ENCODE measurements around the gene PLN. TPM values are rescaled to one million over a fixed set of nuclear protein-coding genes. Genes with fewer than 3 reads are reported as not detected.
A peak's percentile ranks its signal among the peaks of the same experiment; 100 is the strongest.

The PLN gene
- total RNA-seq, 5 donors from 2014 or later (not counting 1 experiment from before 2014, with no cell fraction given), result 0.13 to 0.23 TPM; not detected in 3

DNA sequence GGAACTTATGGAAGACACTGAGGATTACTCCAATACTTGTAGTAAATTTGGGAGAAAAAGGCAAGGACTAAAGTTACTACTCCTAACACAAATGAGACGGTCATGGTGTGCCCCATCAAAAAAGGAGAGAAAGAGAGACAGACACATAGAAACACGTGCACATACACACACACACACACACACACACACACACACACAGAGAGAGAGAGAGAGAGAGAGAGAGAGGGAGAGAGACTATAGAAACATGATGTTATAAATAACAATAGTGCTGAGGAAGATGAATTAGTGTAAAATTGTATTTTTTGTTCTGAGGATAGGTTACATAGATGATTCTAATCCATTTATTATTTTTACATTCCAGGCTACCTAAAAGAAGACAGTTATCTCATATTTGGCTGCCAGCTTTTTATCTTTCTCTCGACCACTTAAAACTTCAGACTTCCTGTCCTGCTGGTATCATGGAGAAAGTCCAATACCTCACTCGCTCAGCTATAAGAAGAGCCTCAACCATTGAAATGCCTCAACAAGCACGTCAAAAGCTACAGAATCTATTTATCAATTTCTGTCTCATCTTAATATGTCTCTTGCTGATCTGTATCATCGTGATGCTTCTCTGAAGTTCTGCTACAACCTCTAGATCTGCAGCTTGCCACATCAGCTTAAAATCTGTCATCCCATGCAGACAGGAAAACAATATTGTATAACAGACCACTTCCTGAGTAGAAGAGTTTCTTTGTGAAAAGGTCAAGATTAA is 10.5 kb downstream of the PLN start:
- peaks cover 48 to 60% (median 60%) of the 10 kb centered on the region in 3 donors for H3K4me1 Mint-ChIP-seq
- Histone ChIP-seq H3K27ac (ENCODE audit: low read length) (peak overlapping the region; percentile 88), H3K36me3 (ENCODE audit: control insufficient read depth in 2 of 2, extremely low read depth in 1 of 2, insufficient read depth in 1 of 2, low read length in 1 of 2) (peaks cover 0 to 11% of the 10 kb centered on the region in 2 donors), H3K4me1 (ENCODE audit: control insufficient read depth in 1 of 2, extremely low read depth in 1 of 2, insufficient read depth in 2 of 2, low read length in 2 of 2) (peaks cover 9 to 15% of the 10 kb centered on the region in 2 experiments), H3K27me3 (replicated peaks in 1 of 2; ENCODE audit: control insufficient read depth in 2 of 2, extremely low read depth in 1 of 2, insufficient read depth in 2 of 2, low read length in 1 of 2) (no peaks in the 10 kb centered on the region), H3K4me3 (ENCODE audit: control insufficient read depth in 1 of 2, extremely low read depth in 1 of 2, low read length in 1 of 2) (peak overlapping the region in 1 of 2 donors; percentile 25), H3K9me3 (no peaks in the 10 kb centered on the region)
- ATAC-seq (replicated peaks in 1 of 4) (peak; percentile 94 to 98 (median 98)), DNase-seq (peak in 25 of 35 experiments; percentile 7 to 72 (median 25))
- POLR2A ChIA-PET, result interaction anchor here (0.6 to 0.7 kb wide), 3 partner anchors 16 to 385 kb away, joined by 3 to 5 read pairs (median 3); no protein-coding TSS in a partner anchor
- CTCF ChIA-PET, result interaction anchor here (0.6 to 1.0 kb wide), 7 partner anchors 12 to 868 kb away, joined by 3 to 6 read pairs (median 3); no protein-coding TSS in a partner anchor
- peak overlapping the region; percentile 99 for H3K27ac Mint-ChIP-seq
- WGBS (ENCODE audit: insufficient coverage), result 0% methylated on average over 4 of the region's 6 CpGs
- H3K4me3 Mint-ChIP-seq, result peak overlapping the region; percentile 67 to 77 (median 74)
- H3K27me3 Mint-ChIP-seq, result no peaks in the 10 kb centered on the region
- peaks cover 22% of the 10 kb centered on the region for H3K36me3 Mint-ChIP-seq
- H3K9me3 Mint-ChIP-seq, result no peaks in the 10 kb centered on the region

DNA sequence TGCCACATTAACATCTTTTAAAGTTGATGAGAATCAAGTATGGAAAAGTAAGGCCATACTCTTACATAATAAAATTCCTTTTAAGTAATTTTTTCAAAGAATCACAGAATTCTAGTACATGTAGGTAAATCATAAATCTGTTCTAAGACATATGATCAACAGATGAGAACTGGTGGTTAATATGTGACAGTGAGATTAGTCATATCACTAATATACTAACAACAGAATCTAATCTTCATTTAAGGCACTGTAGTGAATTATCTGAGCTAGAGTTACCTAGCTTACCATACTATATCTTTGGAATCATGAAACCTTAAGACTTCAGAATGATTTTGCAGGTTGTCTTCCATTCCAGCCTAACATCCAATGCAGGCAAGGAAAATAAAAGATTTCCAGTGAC is 11.6 kb downstream of the PLN start:
- H3K4me3 ChIP-seq (ENCODE audit: control insufficient read depth in 1 of 2, extremely low read depth in 1 of 2, low read length in 1 of 2), result no peak overlapping the region
- no peaks in the 10 kb centered on the region for H3K27me3 ChIP-seq (replicated peaks in 1 of 2; ENCODE audit: control insufficient read depth in 2 of 2, extremely low read depth in 1 of 2, insufficient read depth in 2 of 2, low read length in 1 of 2)
- ChIA-PET POLR2A (interaction anchor here in 1 of 2 donors (0.6 kb wide), 1 partner anchor 15 kb away, joined by 7 read pairs; no protein-coding TSS in a partner anchor), CTCF (interaction anchor here (0.7 to 1.6 kb wide), 3 partner anchors 57 to 551 kb away, joined by 3 to 4 read pairs (median 4); no protein-coding TSS in a partner anchor)
- ATAC-seq (replicated peaks in 1 of 4) (no peak), DNase-seq (no peak)
- Mint-ChIP-seq H3K4me3 (peak overlapping the region in 1 of 3 donors; percentile 6), H3K36me3 (peaks cover 20% of the 10 kb centered on the region), H3K27ac (peak overlapping the region; percentile 99), H3K27me3 (no peaks in the 10 kb centered on the region), H3K9me3 (no peaks in the 10 kb centered on the region), H3K4me1 (peaks cover 44 to 57% (median 56%) of the 10 kb centered on the region in 3 donors)
- H3K4me1 ChIP-seq (ENCODE audit: control insufficient read depth in 1 of 2, extremely low read depth in 1 of 2, insufficient read depth in 2 of 2, low read length in 2 of 2), result peaks cover 9 to 15% of the 10 kb centered on the region in 2 experiments
- H3K36me3 ChIP-seq (ENCODE audit: control insufficient read depth in 2 of 2, extremely low read depth in 1 of 2, insufficient read depth in 1 of 2, low read length in 1 of 2), result peaks cover 0 to 8% of the 10 kb centered on the region in 2 donors
- peak overlapping the region; percentile 88 for H3K27ac ChIP-seq (ENCODE audit: low read length)
- H3K9me3 ChIP-seq, result no peaks in the 10 kb centered on the region

DNA sequence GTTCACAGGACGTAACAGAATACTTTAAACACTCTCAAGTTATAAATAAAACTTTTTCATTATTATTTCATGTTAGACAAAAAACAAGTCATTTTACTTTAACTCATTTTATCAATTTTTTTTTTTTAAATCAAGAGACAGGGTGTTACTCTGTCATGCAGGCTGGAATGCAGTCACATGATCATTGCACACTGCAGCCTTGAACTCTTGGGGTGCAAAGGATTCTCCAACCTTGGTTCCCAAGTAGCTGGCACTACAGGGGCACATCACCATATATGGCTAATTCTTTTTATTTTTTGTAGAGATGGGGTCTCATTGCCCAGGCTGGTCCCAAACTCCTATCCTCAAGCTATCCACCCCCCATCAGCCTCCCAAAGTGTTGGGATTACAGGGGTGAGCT is 14.2 kb downstream of the PLN start:
- WGBS (ENCODE audit: insufficient coverage), result no CpG with 5 or more reads among the region's 1 CpG
- Mint-ChIP-seq H3K27me3 (no peaks in the 10 kb centered on the region), H3K9me3 (no peaks in the 10 kb centered on the region), H3K36me3 (peaks cover 10% of the 10 kb centered on the region), H3K4me1 (peaks cover 46 to 58% (median 58%) of the 10 kb centered on the region in 3 donors), H3K27ac (peak overlapping the region; percentile 44 to 55), H3K4me3 (no peak overlapping the region)
- CTCF ChIA-PET, result no interaction called here
- Histone ChIP-seq H3K4me3 (ENCODE audit: control insufficient read depth in 1 of 2, extremely low read depth in 1 of 2, low read length in 1 of 2) (no peak overlapping the region), H3K27me3 (replicated peaks in 1 of 2; ENCODE audit: control insufficient read depth in 2 of 2, extremely low read depth in 1 of 2, insufficient read depth in 2 of 2, low read length in 1 of 2) (no peaks in the 10 kb centered on the region), H3K4me1 (ENCODE audit: control insufficient read depth in 1 of 2, extremely low read depth in 1 of 2, insufficient read depth in 2 of 2, low read length in 2 of 2) (peaks cover 11 to 15% of the 10 kb centered on the region in 2 experiments), H3K27ac (ENCODE audit: low read length) (no peak overlapping the region), H3K9me3 (no peaks in the 10 kb centered on the region), H3K36me3 (ENCODE audit: control insufficient read depth in 2 of 2, extremely low read depth in 1 of 2, insufficient read depth in 1 of 2, low read length in 1 of 2) (peaks cover 0 to 10% of the 10 kb centered on the region in 2 donors)
- POLR2A ChIA-PET, result no interaction called here
- ATAC-seq (replicated peaks in 1 of 4), result no peak
- no peak for DNase-seq

DNA sequence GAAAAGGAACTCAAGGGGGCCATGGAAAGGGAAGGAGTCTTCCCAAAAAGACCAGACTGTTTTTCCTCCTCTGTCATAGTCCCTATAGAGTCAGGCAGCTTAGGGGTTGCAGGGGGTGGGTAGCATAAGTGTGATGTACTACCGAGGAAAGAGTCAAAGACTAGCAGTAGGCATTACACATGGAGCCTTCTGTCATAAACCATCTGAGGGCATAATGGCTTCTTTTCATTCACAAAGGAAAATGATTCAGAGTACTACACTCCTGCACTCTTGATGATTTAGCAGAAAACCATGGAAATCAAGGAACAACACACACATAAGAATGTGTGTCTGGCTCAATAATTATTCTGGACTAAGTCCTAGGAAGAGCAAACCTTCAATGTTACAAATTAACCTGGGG is 14.9 kb downstream of the PLN start:
- CTCF ChIA-PET, result interaction anchor here in 1 of 2 donors (1.2 kb wide), 1 partner anchor 215 kb away, joined by 3 read pairs; no protein-coding TSS in a partner anchor

DNA sequence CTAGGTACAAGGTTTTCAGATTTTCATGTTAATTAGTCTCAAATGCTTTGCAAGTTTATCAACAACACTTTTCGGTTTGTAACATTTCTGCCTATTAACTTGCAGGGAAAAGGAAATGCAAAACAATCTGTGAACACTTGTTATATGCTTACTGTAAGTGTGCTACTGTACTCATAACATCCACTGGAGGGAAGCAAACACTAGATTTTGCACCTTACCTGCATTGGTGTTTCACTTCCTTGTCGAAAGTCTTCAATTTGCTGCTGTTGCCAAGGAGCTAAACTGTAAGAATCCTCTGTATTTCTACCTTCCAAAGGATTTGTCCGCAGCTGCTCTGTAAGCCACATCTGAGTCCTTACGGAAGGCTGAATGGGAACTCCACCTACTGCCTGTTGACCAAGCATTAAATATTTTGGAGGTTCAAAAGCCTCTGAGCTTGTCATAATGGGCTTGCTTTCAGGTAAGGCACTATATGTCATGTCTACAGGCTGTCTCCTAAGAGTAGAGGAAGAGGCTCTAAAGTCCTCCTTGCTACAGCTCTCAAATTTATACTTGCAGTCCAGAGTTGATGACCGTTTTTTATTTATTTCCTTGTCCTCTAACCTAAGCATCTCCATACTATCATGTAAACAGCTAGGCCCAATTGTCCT is 17.3 kb downstream of the PLN start:
- peaks cover 42 to 51% (median 50%) of the 10 kb centered on the region in 3 donors for H3K4me1 Mint-ChIP-seq
- 57% methylated on average over 2 of the region's 5 CpGs for WGBS (ENCODE audit: insufficient coverage)
- peak in 16 of 35 experiments; percentile 4 to 77 (median 19) for DNase-seq

More for the DNA sequence above, 14.9 kb downstream of the PLN start:
- DNase-seq (no peak), ATAC-seq (replicated peaks in 1 of 4) (no peak)
- Mint-ChIP-seq H3K4me1 (peaks cover 47 to 58% (median 58%) of the 10 kb centered on the region in 3 donors), H3K36me3 (peaks cover 10% of the 10 kb centered on the region), H3K27ac (peak overlapping the region; percentile 44 to 55), H3K4me3 (no peak overlapping the region), H3K27me3 (no peaks in the 10 kb centered on the region), H3K9me3 (no peaks in the 10 kb centered on the region)
- Histone ChIP-seq H3K9me3 (no peaks in the 10 kb centered on the region), H3K4me3 (ENCODE audit: control insufficient read depth in 1 of 2, extremely low read depth in 1 of 2, low read length in 1 of 2) (no peak overlapping the region), H3K36me3 (ENCODE audit: control insufficient read depth in 2 of 2, extremely low read depth in 1 of 2, insufficient read depth in 1 of 2, low read length in 1 of 2) (peaks cover 0 to 10% of the 10 kb centered on the region in 2 donors), H3K27ac (ENCODE audit: low read length) (no peak overlapping the region), H3K27me3 (replicated peaks in 1 of 2; ENCODE audit: control insufficient read depth in 2 of 2, extremely low read depth in 1 of 2, insufficient read depth in 2 of 2, low read length in 1 of 2) (no peaks in the 10 kb centered on the region), H3K4me1 (ENCODE audit: control insufficient read depth in 1 of 2, extremely low read depth in 1 of 2, insufficient read depth in 2 of 2, low read length in 2 of 2) (peaks cover 8 to 9% of the 10 kb centered on the region in 2 experiments)
- POLR2A ChIA-PET, result interaction anchor here (0.6 kb wide), 2 partner anchors 10 to 175 kb away, joined by 3 to 4 read pairs; no protein-coding TSS in a partner anchor
- no CpG with 5 or more reads among the region's 1 CpG for WGBS (ENCODE audit: insufficient coverage)

More for the DNA sequence above, 17.3 kb downstream of the PLN start:
- ChIA-PET POLR2A (interaction anchor here (0.6 to 1.4 kb wide), 4 partner anchors 107 to 237 kb away, joined by 3 to 6 read pairs (median 4); no protein-coding TSS in a partner anchor), CTCF (interaction anchor here (0.5 to 2.3 kb wide), 73 partner anchors 8 to 1082 kb away, joined by 3 to 26 read pairs (median 4); partner anchors contain the start of genes ASF1A (in 1 of the 2), CEP85L (in 1 of the 2), FAM184A (in 1 of the 2) and PLN (in 1 of the 2))
- Mint-ChIP-seq H3K36me3 (peaks cover 10% of the 10 kb centered on the region), H3K27me3 (no peaks in the 10 kb centered on the region), H3K9me3 (no peaks in the 10 kb centered on the region), H3K27ac (peak overlapping the region; percentile 62 to 83), H3K4me3 (no peak overlapping the region)
- H3K27ac ChIP-seq (ENCODE audit: low read length), result peak overlapping the region; percentile 48
- peaks cover 0 to 10% of the 10 kb centered on the region in 2 donors for H3K36me3 ChIP-seq (ENCODE audit: control insufficient read depth in 2 of 2, extremely low read depth in 1 of 2, insufficient read depth in 1 of 2, low read length in 1 of 2)
- no peak overlapping the region for H3K4me3 ChIP-seq (ENCODE audit: control insufficient read depth in 1 of 2, extremely low read depth in 1 of 2, low read length in 1 of 2)
- no peaks in the 10 kb centered on the region for H3K27me3 ChIP-seq (replicated peaks in 1 of 2; ENCODE audit: control insufficient read depth in 2 of 2, extremely low read depth in 1 of 2, insufficient read depth in 2 of 2, low read length in 1 of 2)
- H3K4me1 ChIP-seq (ENCODE audit: control insufficient read depth in 1 of 2, extremely low read depth in 1 of 2, insufficient read depth in 2 of 2, low read length in 2 of 2), result peaks cover 0 to 2% of the 10 kb centered on the region in 2 experiments
- ATAC-seq (replicated peaks in 1 of 4), result peak; percentile 88 to 97 (median 94)
- H3K9me3 ChIP-seq, result no peaks in the 10 kb centered on the region

Data from T-cell (primary cell).